ENCODE data around the gene PTGES3. TPM values are rescaled to one million over a fixed set of nuclear protein-coding genes. Genes with fewer than 3 reads are reported as not detected.

PTGES3 gene
- total RNA-seq, 1 experiment from 2014 or later = 394 TPM

DNA sequence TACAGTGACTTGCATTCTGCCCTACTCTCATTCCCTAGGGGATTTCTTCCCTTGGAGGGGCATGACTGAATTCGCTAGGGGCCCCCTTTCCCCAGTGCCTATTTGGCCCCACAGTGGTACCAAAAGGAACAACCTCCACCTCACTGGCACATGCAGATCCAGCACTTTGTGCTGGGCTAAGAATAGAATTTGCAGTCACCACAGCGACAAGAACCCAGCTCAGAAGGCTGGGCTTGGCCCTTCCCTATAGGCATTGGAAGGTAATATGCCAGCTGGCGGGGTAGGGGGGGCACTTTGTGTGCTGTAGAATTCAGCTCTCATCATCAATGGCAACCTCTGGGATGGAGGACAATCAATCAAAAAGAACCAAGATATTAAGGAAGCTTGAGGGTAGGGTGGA, 71.8 kb downstream of the PTGES3 start (continued):
- TF ChIP-seq ZNF317 (CRISPR knock-in tag; IDR thresholded peaks at IDR 0.05; ENCODE audit: borderline replicate concordance, low read depth) (no peak), OVOL2 (CRISPR knock-in tag; IDR thresholded peaks at IDR 0.05; ENCODE audit: borderline replicate concordance) (no peak)

DNA sequence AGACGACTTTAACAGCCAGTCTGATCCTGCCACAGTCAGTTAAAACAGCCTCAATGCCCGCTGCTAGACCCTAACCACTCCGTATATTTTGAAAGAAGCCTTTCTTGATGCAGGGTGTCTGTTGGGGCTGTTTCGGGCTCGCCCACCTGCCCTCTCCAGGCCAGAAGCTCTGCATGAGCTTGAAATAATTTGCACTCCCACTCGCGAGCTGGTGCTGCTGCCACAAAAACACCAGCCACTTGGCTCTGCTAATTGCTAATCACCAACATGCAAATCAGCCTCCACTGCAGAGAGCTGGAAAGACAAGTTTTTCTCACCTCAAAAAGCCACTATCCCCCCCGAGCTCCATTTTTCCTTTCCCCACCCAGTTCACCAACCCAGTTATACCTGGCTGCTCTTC, 73.5 kb downstream of the PTGES3 start:
- CTCF ChIA-PET = interaction anchor here (2.6 kb wide), 1 partner anchor 22 kb away, joined by 17 read pairs; no protein-coding TSS in a partner anchor
- Mint-ChIP-seq H3K4me1 (no peaks in the 10 kb centered on the region), H3K36me3 (peaks cover 64% of the 10 kb centered on the region)

More for the DNA sequence above, 73.5 kb downstream of the PTGES3 start:
- no peaks in the 10 kb centered on the region for H3K27me3 Mint-ChIP-seq (ENCODE audit: low read depth)
- H3K4me3 Mint-ChIP-seq = no peak overlapping the region
- H3K27ac Mint-ChIP-seq = no peak overlapping the region
- DNase-seq (ENCODE audit: low spot score) (no peak), ATAC-seq (no peak)
- POLR2A ChIA-PET = no interaction called here
- TF ChIP-seq, protein P1, sequence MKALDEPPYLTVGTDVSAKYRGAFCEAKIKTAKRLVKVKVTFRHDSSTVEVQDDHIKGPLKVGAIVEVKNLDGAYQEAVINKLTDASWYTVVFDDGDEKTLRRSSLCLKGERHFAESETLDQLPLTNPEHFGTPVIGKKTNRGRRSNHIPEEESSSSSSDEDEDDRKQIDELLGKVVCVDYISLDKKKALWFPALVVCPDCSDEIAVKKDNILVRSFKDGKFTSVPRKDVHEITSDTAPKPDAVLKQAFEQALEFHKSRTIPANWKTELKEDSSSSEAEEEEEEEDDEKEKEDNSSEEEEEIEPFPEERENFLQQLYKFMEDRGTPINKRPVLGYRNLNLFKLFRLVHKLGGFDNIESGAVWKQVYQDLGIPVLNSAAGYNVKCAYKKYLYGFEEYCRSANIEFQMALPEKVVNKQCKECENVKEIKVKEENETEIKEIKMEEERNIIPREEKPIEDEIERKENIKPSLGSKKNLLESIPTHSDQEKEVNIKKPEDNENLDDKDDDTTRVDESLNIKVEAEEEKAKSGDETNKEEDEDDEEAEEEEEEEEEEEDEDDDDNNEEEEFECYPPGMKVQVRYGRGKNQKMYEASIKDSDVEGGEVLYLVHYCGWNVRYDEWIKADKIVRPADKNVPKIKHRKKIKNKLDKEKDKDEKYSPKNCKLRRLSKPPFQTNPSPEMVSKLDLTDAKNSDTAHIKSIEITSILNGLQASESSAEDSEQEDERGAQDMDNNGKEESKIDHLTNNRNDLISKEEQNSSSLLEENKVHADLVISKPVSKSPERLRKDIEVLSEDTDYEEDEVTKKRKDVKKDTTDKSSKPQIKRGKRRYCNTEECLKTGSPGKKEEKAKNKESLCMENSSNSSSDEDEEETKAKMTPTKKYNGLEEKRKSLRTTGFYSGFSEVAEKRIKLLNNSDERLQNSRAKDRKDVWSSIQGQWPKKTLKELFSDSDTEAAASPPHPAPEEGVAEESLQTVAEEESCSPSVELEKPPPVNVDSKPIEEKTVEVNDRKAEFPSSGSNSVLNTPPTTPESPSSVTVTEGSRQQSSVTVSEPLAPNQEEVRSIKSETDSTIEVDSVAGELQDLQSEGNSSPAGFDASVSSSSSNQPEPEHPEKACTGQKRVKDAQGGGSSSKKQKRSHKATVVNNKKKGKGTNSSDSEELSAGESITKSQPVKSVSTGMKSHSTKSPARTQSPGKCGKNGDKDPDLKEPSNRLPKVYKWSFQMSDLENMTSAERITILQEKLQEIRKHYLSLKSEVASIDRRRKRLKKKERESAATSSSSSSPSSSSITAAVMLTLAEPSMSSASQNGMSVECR (CRISPR knock-in tag; IDR thresholded peaks at IDR 0.05; ENCODE audit: borderline replicate concordance) = no peak
- TF ChIP-seq IRF2 (CRISPR knock-in tag; IDR thresholded peaks at IDR 0.05; ENCODE audit: borderline replicate concordance, low read depth) (no peak), JAZF1 (CRISPR knock-in tag; IDR thresholded peaks at IDR 0.05) (no peak), ZNF138 (CRISPR knock-in tag; conservative IDR thresholded peaks at IDR 0.05) (no peak), TEAD4 (CRISPR knock-in tag; IDR thresholded peaks at IDR 0.05) (no peak), RELA (CRISPR knock-in tag; IDR thresholded peaks at IDR 0.05; ENCODE audit: borderline replicate concordance) (no peak), ZNF396 (CRISPR knock-in tag; IDR thresholded peaks at IDR 0.05; ENCODE audit: borderline replicate concordance) (no peak), SMAD4 (CRISPR knock-in tag; IDR thresholded peaks at IDR 0.05) (no peak), GRHL2 (CRISPR knock-in tag; IDR thresholded peaks at IDR 0.05; ENCODE audit: insufficient replicate concordance, severe bottlenecking) (no peak), ZNF232 (CRISPR knock-in tag; IDR thresholded peaks at IDR 0.05) (no peak)
- TF ChIP-seq, protein P2, sequence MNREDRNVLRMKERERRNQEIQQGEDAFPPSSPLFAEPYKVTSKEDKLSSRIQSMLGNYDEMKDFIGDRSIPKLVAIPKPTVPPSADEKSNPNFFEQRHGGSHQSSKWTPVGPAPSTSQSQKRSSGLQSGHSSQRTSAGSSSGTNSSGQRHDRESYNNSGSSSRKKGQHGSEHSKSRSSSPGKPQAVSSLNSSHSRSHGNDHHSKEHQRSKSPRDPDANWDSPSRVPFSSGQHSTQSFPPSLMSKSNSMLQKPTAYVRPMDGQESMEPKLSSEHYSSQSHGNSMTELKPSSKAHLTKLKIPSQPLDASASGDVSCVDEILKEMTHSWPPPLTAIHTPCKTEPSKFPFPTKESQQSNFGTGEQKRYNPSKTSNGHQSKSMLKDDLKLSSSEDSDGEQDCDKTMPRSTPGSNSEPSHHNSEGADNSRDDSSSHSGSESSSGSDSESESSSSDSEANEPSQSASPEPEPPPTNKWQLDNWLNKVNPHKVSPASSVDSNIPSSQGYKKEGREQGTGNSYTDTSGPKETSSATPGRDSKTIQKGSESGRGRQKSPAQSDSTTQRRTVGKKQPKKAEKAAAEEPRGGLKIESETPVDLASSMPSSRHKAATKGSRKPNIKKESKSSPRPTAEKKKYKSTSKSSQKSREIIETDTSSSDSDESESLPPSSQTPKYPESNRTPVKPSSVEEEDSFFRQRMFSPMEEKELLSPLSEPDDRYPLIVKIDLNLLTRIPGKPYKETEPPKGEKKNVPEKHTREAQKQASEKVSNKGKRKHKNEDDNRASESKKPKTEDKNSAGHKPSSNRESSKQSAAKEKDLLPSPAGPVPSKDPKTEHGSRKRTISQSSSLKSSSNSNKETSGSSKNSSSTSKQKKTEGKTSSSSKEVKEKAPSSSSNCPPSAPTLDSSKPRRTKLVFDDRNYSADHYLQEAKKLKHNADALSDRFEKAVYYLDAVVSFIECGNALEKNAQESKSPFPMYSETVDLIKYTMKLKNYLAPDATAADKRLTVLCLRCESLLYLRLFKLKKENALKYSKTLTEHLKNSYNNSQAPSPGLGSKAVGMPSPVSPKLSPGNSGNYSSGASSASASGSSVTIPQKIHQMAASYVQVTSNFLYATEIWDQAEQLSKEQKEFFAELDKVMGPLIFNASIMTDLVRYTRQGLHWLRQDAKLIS (CRISPR knock-in tag; IDR thresholded peaks at IDR 0.05; ENCODE audit: borderline replicate concordance) = no peak
- TF ChIP-seq, protein P3, sequence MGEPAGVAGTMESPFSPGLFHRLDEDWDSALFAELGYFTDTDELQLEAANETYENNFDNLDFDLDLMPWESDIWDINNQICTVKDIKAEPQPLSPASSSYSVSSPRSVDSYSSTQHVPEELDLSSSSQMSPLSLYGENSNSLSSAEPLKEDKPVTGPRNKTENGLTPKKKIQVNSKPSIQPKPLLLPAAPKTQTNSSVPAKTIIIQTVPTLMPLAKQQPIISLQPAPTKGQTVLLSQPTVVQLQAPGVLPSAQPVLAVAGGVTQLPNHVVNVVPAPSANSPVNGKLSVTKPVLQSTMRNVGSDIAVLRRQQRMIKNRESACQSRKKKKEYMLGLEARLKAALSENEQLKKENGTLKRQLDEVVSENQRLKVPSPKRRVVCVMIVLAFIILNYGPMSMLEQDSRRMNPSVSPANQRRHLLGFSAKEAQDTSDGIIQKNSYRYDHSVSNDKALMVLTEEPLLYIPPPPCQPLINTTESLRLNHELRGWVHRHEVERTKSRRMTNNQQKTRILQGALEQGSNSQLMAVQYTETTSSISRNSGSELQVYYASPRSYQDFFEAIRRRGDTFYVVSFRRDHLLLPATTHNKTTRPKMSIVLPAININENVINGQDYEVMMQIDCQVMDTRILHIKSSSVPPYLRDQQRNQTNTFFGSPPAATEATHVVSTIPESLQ (CRISPR knock-in tag; IDR thresholded peaks at IDR 0.05) = no peak
- TF ChIP-seq, protein P4, sequence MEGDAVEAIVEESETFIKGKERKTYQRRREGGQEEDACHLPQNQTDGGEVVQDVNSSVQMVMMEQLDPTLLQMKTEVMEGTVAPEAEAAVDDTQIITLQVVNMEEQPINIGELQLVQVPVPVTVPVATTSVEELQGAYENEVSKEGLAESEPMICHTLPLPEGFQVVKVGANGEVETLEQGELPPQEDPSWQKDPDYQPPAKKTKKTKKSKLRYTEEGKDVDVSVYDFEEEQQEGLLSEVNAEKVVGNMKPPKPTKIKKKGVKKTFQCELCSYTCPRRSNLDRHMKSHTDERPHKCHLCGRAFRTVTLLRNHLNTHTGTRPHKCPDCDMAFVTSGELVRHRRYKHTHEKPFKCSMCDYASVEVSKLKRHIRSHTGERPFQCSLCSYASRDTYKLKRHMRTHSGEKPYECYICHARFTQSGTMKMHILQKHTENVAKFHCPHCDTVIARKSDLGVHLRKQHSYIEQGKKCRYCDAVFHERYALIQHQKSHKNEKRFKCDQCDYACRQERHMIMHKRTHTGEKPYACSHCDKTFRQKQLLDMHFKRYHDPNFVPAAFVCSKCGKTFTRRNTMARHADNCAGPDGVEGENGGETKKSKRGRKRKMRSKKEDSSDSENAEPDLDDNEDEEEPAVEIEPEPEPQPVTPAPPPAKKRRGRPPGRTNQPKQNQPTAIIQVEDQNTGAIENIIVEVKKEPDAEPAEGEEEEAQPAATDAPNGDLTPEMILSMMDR (IDR thresholded peaks at IDR 0.05) = no peak
- no peaks in the 10 kb centered on the region for H3K9me3 Mint-ChIP-seq

Other genes starting within 250 kb of the PTGES3 start
- gene TIMELESS, start 238.9 kb downstream of the PTGES3 start, total RNA-seq (2021) = 60.9 to 67.1 TPM (median 64.9 TPM) in 3 replicates
- not detected in 3 replicates for gene MIP, start 233.6 kb downstream of the PTGES3 start, total RNA-seq (2021)
- 2.8 to 4.2 TPM (median 3.1 TPM) in 3 replicates for gene SPRYD4, start 219.7 kb downstream of the PTGES3 start, total RNA-seq (2021)
- 14.8 to 17.2 TPM (median 15.9 TPM) in 3 replicates for gene GLS2, start 200.1 kb downstream of the PTGES3 start, total RNA-seq (2021)
- gene RBMS2, start 166.5 kb downstream of the PTGES3 start, total RNA-seq (2021) = 11.8 to 16.7 TPM (median 16.1 TPM) in 3 replicates
- 103 to 114 TPM (median 108 TPM) in 3 replicates for gene BAZ2A, start 58.0 kb downstream of the PTGES3 start, total RNA-seq (2021)
- gene ATP5F1B, start 42.3 kb downstream of the PTGES3 start, total RNA-seq (2021) = 971 to 1,064 TPM (median 1,005 TPM) in 3 replicates
- gene NACA, start 37.0 kb upstream of the PTGES3 start, total RNA-seq (2021) = 987 to 1,052 TPM (median 1,025 TPM) in 3 replicates
- gene PRIM1, start 64.0 kb upstream of the PTGES3 start, total RNA-seq (2021) = 51.7 to 54.5 TPM (median 54.0 TPM) in 3 replicates
- gene HSD17B6, start 75.0 kb upstream of the PTGES3 start, total RNA-seq (2021) = 2.4 to 5.6 TPM (median 4.8 TPM) in 3 replicates
- gene SDR9C7, start 246.1 kb upstream of the PTGES3 start, total RNA-seq (2021) = not detected in 3 replicates